Testis (tissue), 3 donors: Measurements from ENCODE around the gene WDR33. TPM values are rescaled to one million over a fixed set of nuclear protein-coding genes. Genes with fewer than 3 reads are reported as not detected.

Source experiments
- DNase-seq: peaks from one replicate; pipeline ENCODE4 v3.0.0-alpha.2; 2019
- H3K27ac ChIP-seq, 2 donors: fragments of 200-600 bp; sonication (generic); one replicate each; pipeline ENCODE4 v1.5.1; 2019
- H3K27me3 ChIP-seq: fragments of 200-600 bp; sonication (generic); one replicate; pipeline ENCODE4 v1.5.1; 2019
- H3K36me3 ChIP-seq: fragments of 200-600 bp; sonication (generic); one replicate; pipeline ENCODE4 v1.5.1; 2017; ENCODE audit warnings: low read depth; ENCODE audit errors: missing control alignments
- H3K4me1 ChIP-seq: fragments of 200-600 bp; sonication (generic); one replicate; pipeline ENCODE4 v1.5.1; 2019
- H3K4me3 ChIP-seq, 2 donors: fragments of 200-600 bp; sonication (generic); one replicate each; pipeline ENCODE4 v1.5.1; 2017 to 2019
- H3K9me3 ChIP-seq: fragments of 200-600 bp; sonication (generic); one replicate; pipeline ENCODE4 v1.5.1; 2017
- POLR2A ChIP-seq: fragments of 450-650 bp; IDR thresholded peaks from one replicate; pipeline ENCODE4 v1.6.1; 2017; ENCODE audit warnings: antibody characterized with exemption, mild to moderate bottlenecking, moderate library complexity
- WGBS, 2 donors: methylation state at CpG; one replicate each; pipeline ENCODE4 v1.1.5; 2018; 5-methylcytosine and 5-hydroxymethylcytosine counted together
- intact Hi-C: fragments of 100-400 bp; cut with DNase I; formaldehyde crosslinking; loops from one replicate; pipeline ENCODE4 v1.15.1; 2023; ENCODE audit warnings: low total_unique reads
- polyA plus RNA-seq: library from polyadenylated mRNA; stranded (reverse); fragments of 350-450 nt; fragmentation: Illumina TruSeq; extraction: RNeasy Lipid Tissue Mini Kit (QIAGEN cat#74804); gene quantifications from one replicate; pipeline ENCODE4 v1.2.3, GENCODE V29; 2014; ENCODE audit warnings: low read depth, low replicate concordance; ENCODE audit not compliant: insufficient read depth
- total RNA-seq, 2 donors: library from RNA; depleted of rRNA; stranded (reverse); fragments of >200 nt; gene quantifications; one replicate each; pipeline ENCODE4 v1.2.3, GENCODE V29; 2016
- TF ChIP-seq, protein P1 (sequence below), 3 experiments: fragments of 450-650 bp in 2 of 3; fragments of 200-600 bp in 1 of 3; sonication (generic) in 1 of 3; IDR thresholded peaks; one replicate each; pipeline ENCODE4 v1.5.1; 2016 to 2019; ENCODE audit warnings: antibody characterized with exemption in 3 of 3, mild to moderate bottlenecking in 2 of 3, moderate library complexity in 1 of 3

Gene WDR33
- total and polyA plus RNA-seq, 3 donors from 2014 or later: 57.4 to 65.8 (median 62.1) TPM

DNA sequence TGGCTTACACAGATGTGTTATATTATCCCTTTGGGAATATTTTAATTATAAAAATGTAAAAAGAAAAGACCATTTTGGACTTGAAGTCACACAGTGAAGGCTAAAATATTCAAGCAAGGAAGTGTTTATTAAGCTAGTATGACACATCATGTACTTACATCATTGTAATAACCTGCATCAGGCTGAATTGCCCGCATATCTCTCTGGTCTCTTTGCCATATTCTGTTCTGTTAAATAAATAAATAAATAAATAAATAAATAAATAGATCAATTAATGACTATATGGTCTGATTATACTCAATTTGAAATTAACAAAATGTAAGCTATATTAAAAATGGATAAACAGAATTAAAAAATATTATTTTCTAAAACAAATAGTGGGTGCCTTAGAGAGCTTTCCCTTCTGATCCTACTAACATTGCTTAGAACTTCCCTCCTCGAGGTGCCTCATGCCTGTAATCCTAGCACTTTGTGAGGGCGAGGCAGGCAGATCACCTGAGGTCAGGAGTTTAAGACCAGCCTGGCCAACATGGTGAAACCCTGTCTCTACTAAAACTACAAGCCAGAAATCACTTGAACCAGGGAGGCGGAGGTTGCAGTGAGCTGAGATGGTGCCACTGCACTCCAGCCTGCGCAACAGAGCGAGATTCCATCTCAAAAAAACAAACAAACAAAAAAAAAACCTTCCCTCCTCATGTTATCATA is 42.0 kb downstream of the WDR33 start:
- DNase-seq: no peak
- no peaks in the 10 kb centered on the region for H3K36me3 ChIP-seq
- no peak overlapping the region for H3K4me3 ChIP-seq
- 90 to 96% methylated on average over 6 of the region's 6 CpGs for WGBS, 2 donors
- H3K27ac ChIP-seq: no peak overlapping the region
- TF ChIP-seq POLR2A: no peak
- TF ChIP-seq, protein P1, sequence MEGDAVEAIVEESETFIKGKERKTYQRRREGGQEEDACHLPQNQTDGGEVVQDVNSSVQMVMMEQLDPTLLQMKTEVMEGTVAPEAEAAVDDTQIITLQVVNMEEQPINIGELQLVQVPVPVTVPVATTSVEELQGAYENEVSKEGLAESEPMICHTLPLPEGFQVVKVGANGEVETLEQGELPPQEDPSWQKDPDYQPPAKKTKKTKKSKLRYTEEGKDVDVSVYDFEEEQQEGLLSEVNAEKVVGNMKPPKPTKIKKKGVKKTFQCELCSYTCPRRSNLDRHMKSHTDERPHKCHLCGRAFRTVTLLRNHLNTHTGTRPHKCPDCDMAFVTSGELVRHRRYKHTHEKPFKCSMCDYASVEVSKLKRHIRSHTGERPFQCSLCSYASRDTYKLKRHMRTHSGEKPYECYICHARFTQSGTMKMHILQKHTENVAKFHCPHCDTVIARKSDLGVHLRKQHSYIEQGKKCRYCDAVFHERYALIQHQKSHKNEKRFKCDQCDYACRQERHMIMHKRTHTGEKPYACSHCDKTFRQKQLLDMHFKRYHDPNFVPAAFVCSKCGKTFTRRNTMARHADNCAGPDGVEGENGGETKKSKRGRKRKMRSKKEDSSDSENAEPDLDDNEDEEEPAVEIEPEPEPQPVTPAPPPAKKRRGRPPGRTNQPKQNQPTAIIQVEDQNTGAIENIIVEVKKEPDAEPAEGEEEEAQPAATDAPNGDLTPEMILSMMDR (IDR thresholded peaks at IDR 0.05): no peak
- H3K4me1 ChIP-seq: no peaks in the 10 kb centered on the region
- intact Hi-C loops: no loop called here
- H3K9me3 ChIP-seq: no peaks in the 10 kb centered on the region
- H3K27me3 ChIP-seq: no peaks in the 10 kb centered on the region

DNA sequence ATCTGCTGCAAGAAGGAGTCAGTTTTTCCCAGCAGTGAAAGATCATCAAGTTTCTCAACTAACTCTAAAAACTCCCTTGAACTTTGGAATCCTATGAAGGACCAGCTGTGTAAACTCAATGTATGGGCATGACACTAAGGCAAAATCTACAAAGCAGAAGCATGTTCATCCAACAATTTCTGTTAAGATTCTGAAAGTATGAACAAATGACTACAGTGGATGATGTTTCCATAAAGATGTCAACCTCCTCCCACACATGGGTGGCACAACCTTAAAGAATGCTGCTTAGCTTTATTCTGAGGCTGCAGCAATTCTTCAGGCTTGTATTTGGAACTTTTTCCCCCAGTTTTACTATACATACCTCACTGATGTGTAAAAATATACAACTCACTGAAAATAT is 47.2 kb downstream of the WDR33 start:
- intact Hi-C loops: no loop called here
- Histone ChIP-seq H3K4me1 (no peaks in the 10 kb centered on the region), H3K36me3 (no peaks in the 10 kb centered on the region), H3K27me3 (no peaks in the 10 kb centered on the region), H3K27ac (peak overlapping the region; percentile 56 to 65), H3K9me3 (no peaks in the 10 kb centered on the region), H3K4me3 (no peak overlapping the region)
- DNase-seq: no peak
- TF ChIP-seq POLR2A: no peak
- TF ChIP-seq, protein P1 (IDR thresholded peaks at IDR 0.05): no peak

DNA sequence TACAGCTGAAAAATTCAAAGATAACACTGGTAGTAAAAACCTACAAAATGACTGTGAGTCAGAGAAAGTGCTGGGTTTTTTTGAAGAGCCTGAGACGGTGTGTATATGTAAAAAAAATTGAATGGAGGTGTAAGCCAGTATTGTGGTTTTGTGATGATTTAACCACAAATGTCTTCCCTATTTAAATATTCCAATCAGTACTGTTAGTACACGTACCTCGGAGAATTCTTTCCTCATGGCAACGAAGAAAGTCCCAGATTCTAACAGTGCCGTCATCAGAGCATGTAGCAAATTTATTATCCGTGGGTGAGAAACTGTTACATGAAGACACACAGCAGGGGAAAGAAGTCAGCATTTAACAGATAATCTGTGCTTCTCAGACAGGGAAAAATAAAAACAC is 48.1 kb downstream of the WDR33 start:
- peak; percentile 65 for DNase-seq
- intact Hi-C loops: no loop called here
- TF ChIP-seq, protein P1 (IDR thresholded peaks at IDR 0.05): no peak
- TF ChIP-seq POLR2A: no peak
- Histone ChIP-seq H3K27me3 (no peaks in the 10 kb centered on the region), H3K4me1 (no peaks in the 10 kb centered on the region), H3K27ac (peak overlapping the region; percentile 56 to 65), H3K36me3 (no peaks in the 10 kb centered on the region), H3K4me3 (no peak overlapping the region), H3K9me3 (no peaks in the 10 kb centered on the region)
- 64 to 72% methylated on average over 6 of the region's 6 CpGs for WGBS, 2 donors

DNA sequence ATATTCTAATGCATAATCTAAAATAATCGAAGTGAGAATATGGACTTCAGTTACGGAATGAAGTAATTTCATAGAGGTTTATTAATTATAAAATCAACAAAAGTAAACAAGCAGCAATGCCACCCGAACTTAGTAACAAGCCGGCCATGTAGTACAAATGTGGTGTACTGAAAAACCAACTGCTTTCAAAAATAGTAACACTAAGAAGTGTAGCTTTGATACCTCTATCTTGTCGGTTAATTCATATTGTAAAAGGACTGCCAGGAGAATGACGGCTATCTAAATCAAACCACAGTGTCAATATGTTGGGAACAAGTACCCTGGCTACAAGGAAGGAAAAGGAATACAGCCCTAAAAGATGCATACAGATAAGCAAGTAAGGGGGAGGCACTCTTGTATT is 48.5 kb downstream of the WDR33 start:
- no peaks in the 10 kb centered on the region for H3K9me3 ChIP-seq
- DNase-seq: no peak
- no peaks in the 10 kb centered on the region for H3K4me1 ChIP-seq
- no peak overlapping the region for H3K4me3 ChIP-seq
- H3K27ac ChIP-seq: peak overlapping the region; percentile 56 to 65
- intact Hi-C loops: no loop called here
- 73 to 83% methylated on average over 6 of the region's 6 CpGs for WGBS, 2 donors
- TF ChIP-seq POLR2A: no peak
- TF ChIP-seq, protein P1 (IDR thresholded peaks at IDR 0.05): no peak
- H3K36me3 ChIP-seq: no peaks in the 10 kb centered on the region
- H3K27me3 ChIP-seq: no peaks in the 10 kb centered on the region

DNA sequence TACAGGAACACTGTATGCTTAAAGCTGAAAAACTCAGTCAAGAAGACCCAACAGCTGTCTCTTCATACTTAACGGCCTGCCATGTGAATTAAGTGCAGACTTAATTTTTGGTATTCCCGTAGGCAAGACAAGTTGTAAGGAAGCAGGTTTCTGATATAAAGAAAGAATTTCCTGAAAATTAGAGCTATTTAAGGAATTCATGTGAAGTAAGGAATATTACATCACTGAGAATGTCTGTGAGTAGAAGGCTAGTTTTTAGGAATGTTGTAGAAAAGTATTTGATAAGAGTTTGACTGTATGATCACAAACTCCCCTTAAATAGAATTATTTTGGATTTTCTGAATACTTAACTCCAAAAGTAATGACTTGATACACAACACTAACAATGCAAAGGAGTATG is 51.0 kb downstream of the WDR33 start:
- Histone ChIP-seq H3K4me3 (no peak overlapping the region), H3K27me3 (no peaks in the 10 kb centered on the region), H3K4me1 (no peaks in the 10 kb centered on the region), H3K27ac (no peak overlapping the region), H3K9me3 (no peaks in the 10 kb centered on the region), H3K36me3 (no peaks in the 10 kb centered on the region)
- 92 to 94% methylated on average over 2 of the region's 2 CpGs for WGBS, 2 donors
- no peak for DNase-seq
- intact Hi-C loops: no loop called here
- TF ChIP-seq POLR2A: no peak
- TF ChIP-seq, protein P1 (IDR thresholded peaks at IDR 0.05): no peak
